OCI-LY1 (cell line): ENCODE measurements around the gene C2CD4D.

Experiments
- H2AFZ ChIP-seq: fragments of 200-600 bp; sonication (generic), shearing (Covaris generic); 2 replicates; pipeline ENCODE4 v1.6.0; 2014; ENCODE audit warnings: antibody characterized with exemption, mild to moderate bottlenecking, low read length
- H3F3A ChIP-seq: fragments of 200-600 bp; sonication (generic), shearing (Covaris generic); 2 replicates; pipeline ENCODE4 v1.6.0; 2014; ENCODE audit warnings: mild to moderate bottlenecking, antibody characterized with exemption, low read length, moderate library complexity; ENCODE audit not compliant: insufficient read depth
- H3K27ac ChIP-seq: fragments of 200-600 bp; sonication (generic); 2 replicates; pipeline ENCODE4 v1.5.1; 2014; ENCODE audit warnings: low read length, mixed run types, mild to moderate bottlenecking, low read depth; ENCODE audit not compliant: poor library complexity, severe bottlenecking
- H3K27me3 ChIP-seq: fragments of 200-600 bp; sonication (generic); 2 replicates; pipeline ENCODE4 v1.6.0; 2014; ENCODE audit warnings: antibody characterized with exemption, mild to moderate bottlenecking, low read length, moderate library complexity; ENCODE audit not compliant: insufficient read depth
- H3K36me3 ChIP-seq: fragments of 200-600 bp; sonication (generic); 2 replicates; pipeline ENCODE4 v1.6.1; 2014; ENCODE audit warnings: mild to moderate bottlenecking, antibody characterized with exemption, low read length, moderate library complexity, mixed read lengths; ENCODE audit not compliant: insufficient read depth
- H3K4me1 ChIP-seq: fragments of 200-600 bp; sonication (generic); 2 replicates; pipeline ENCODE4 v1.5.1; 2014; ENCODE audit warnings: mild to moderate bottlenecking, low read length, moderate library complexity; ENCODE audit not compliant: insufficient read depth, severe bottlenecking
- H3K4me2 ChIP-seq: fragments of 200-600 bp; sonication (generic), shearing (Covaris generic); 2 replicates; pipeline ENCODE4 v1.6.1; 2014; ENCODE audit warnings: low read length
- H3K4me3 ChIP-seq: fragments of 200-600 bp; sonication (generic); 2 replicates; pipeline ENCODE4 v1.5.1; 2014; ENCODE audit warnings: low read length, low read depth, mild to moderate bottlenecking, mixed read lengths; ENCODE audit not compliant: poor library complexity, severe bottlenecking
- H3K79me2 ChIP-seq: fragments of 200-600 bp; shearing (Covaris generic); 2 replicates; pipeline ENCODE4 v1.6.1; 2016; ENCODE audit warnings: mixed run types, low read length, mixed read lengths; ENCODE audit not compliant: insufficient read depth
- H3K9ac ChIP-seq: fragments of 200-600 bp; sonication (generic), shearing (Covaris generic); 2 replicates; pipeline ENCODE4 v1.6.1; 2014; ENCODE audit warnings: mild to moderate bottlenecking, low read length, mixed read lengths
- H3K9me2 ChIP-seq: fragments of 200-600 bp; sonication (generic), shearing (Covaris generic); 2 replicates; pipeline ENCODE4 v1.6.1; 2014; ENCODE audit warnings: low read depth, mild to moderate bottlenecking, low read length, mixed read lengths
- H3K9me3 ChIP-seq: fragments of 200-600 bp; shearing (Covaris generic); 2 replicates; pipeline ENCODE4 v1.6.1; 2014; ENCODE audit warnings: low read length, mixed read lengths
- H4K20me1 ChIP-seq: fragments of 200-600 bp; sonication (generic), shearing (Covaris generic); 2 replicates; pipeline ENCODE4 v1.6.0; 2016; ENCODE audit warnings: mild to moderate bottlenecking, low read length; ENCODE audit not compliant: insufficient read depth
- CTCF ChIP-seq: fragments of 200-600 bp; sonication (generic), shearing (Covaris generic); IDR thresholded peaks from 2 replicates; pipeline ENCODE4 v1.5.1; 2017; ENCODE audit warnings: mild to moderate bottlenecking, antibody characterized with exemption, low read length, moderate library complexity, mixed read lengths
- EZH2 ChIP-seq: fragments of 200-600 bp; sonication (generic), shearing (Covaris generic); IDR thresholded peaks from 2 replicates; pipeline ENCODE4 v1.8.0; 2017; ENCODE audit warnings: borderline replicate concordance, mixed run types, mild to moderate bottlenecking, antibody characterized with exemption, low read length, moderate library complexity, mixed read lengths

C2CD4D gene

DNA sequence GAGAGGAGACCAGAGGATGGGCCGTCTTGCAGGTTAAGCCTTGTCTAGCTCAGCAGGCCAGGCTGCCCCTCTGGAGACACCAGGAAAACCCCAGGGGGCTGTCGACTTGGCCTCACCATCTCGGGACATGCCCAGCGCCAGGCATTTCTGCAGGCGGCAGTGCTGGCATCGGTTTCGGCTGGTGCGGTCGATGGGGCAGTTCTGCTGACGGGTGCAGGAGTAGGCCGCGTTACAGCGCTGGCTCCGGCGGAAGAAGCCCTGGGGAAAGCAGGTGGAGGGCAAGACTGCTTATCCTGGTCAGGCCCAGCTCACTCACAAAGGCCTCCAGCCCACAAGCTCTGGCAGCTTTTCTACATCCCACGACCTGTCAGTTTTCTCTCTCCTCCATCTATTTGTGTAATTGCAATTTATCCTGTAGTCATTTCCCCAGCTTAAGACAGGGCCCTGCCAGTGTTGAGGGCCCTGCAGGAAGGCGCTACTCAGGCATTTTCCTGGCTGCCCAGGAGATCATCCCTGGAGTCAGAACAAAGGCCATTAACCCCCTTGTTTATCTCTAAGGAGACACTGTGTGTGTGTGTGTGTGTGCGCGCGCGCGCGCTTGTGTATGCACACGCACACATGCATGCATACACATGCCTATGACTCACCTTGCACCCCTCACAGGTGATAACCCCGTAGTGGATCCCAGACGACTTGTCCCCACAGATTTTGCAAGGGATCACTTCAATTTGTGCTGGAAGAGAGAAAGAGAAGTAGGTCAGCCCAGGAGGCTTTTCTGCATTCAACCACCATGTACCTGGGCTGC, 22.9 kb downstream of the C2CD4D start:
- Histone ChIP-seq H2AFZ (no peak overlapping the region), H4K20me1 (no peaks in the 10 kb centered on the region), H3K4me3 (no peak overlapping the region), H3K9me2 (no peaks in the 10 kb centered on the region), H3K36me3 (no peaks in the 10 kb centered on the region), H3K4me1 (no peaks in the 10 kb centered on the region), H3K79me2 (no peaks in the 10 kb centered on the region), H3K27ac (no peak overlapping the region), H3K4me2 (no peak overlapping the region), H3K9me3 (no peaks in the 10 kb centered on the region), H3K9ac (no peak overlapping the region), H3F3A (no peaks in the 10 kb centered on the region), H3K27me3 (peaks cover 10% of the 10 kb centered on the region; the same call in 1 of the 2 replicates)
- TF ChIP-seq CTCF (no peak), EZH2 (no peak)

GRCh38 chr1:151815716-151816327, 23.8 kb downstream of the C2CD4D start:
- Histone ChIP-seq H3K9me2 (no peaks in the 10 kb centered on the region), H2AFZ (no peak overlapping the region), H3K9ac (no peak overlapping the region), H3K9me3 (no peaks in the 10 kb centered on the region), H3K4me1 (no peaks in the 10 kb centered on the region), H3K4me3 (no peak overlapping the region), H3K27ac (no peak overlapping the region), H4K20me1 (no peaks in the 10 kb centered on the region), H3K79me2 (no peaks in the 10 kb centered on the region), H3K4me2 (no peak overlapping the region), H3K36me3 (no peaks in the 10 kb centered on the region), H3K27me3 (peaks cover 10% of the 10 kb centered on the region; the same call in 1 of the 2 replicates), H3F3A (no peaks in the 10 kb centered on the region)
- TF ChIP-seq EZH2: no peak
- TF ChIP-seq CTCF: no peak

- H3K4me1 ChIP-seq: no peaks in the 10 kb centered on the region
- H3K9me3 ChIP-seq: no peaks in the 10 kb centered on the region
- H3F3A ChIP-seq: no peaks in the 10 kb centered on the region
- no peak overlapping the region for H3K4me3 ChIP-seq
- H3K79me2 ChIP-seq: no peaks in the 10 kb centered on the region
- H2AFZ ChIP-seq: no peak overlapping the region
- H3K4me2 ChIP-seq: no peak overlapping the region
- no peaks in the 10 kb centered on the region for H4K20me1 ChIP-seq
- TF ChIP-seq CTCF (no peak), EZH2 (no peak)
- no peaks in the 10 kb centered on the region for H3K36me3 ChIP-seq
- H3K9ac ChIP-seq: no peak overlapping the region
- H3K27me3 ChIP-seq: peaks cover 10% of the 10 kb centered on the region; the same call in 1 of the 2 replicates
- no peak overlapping the region for H3K27ac ChIP-seq
- no peaks in the 10 kb centered on the region for H3K9me2 ChIP-seq
Measured at GRCh38 chr1:151814971-151815545, 24.6 kb downstream of the C2CD4D start.
